Adrenal gland (tissue), 12 donors: Measurements from ENCODE around the gene STK32A. TPM values are rescaled to one million over a fixed set of nuclear protein-coding genes. Genes with fewer than 3 reads are reported as not detected.
"Not testable (repeated sequence)": the region's sequence is repeated elsewhere in the genome, so short reads cannot be mapped to it uniquely, and the experiment has no call there.

ENCODE experiments used
- DNase-seq, 7 donors: peaks; one replicate each; pipeline ENCODE4 v3.0.0-alpha.2; 2019 to 2020
- H3K27ac ChIP-seq, 5 donors: fragments of 200-600 bp; sonication (generic) in 4 of 5; 1 replicate in 3 of 5; 2 replicates in 2 of 5; pipeline versions ENCODE4 v1.5.1 to v1.8.0; 2016 to 2020; ENCODE audit warnings: mild to moderate bottlenecking in 1 of 5
- H3K27me3 ChIP-seq: fragments of 200-600 bp; 2 replicates; pipeline ENCODE4 v1.8.0; 2021
- H3K36me3 ChIP-seq, 2 donors: fragments of 200-600 bp; replicated peaks in 1 of 2; 1 replicate in 1 of 2; 2 replicates in 1 of 2; pipeline versions ENCODE4 v1.5.1 to v1.8.0; 2018 to 2022
- H3K4me1 ChIP-seq, 2 donors: fragments of 200-600 bp; replicated peaks in 1 of 2; 1 replicate in 1 of 2; 2 replicates in 1 of 2; pipeline versions ENCODE4 v1.5.1 to v1.8.0; 2018 to 2021
- H3K4me3 ChIP-seq, 4 donors: fragments of 200-600 bp; sonication (generic) in 3 of 4; one replicate each; pipeline ENCODE4 v1.5.1; 2016 to 2018
- H3K9me3 ChIP-seq, 3 donors: fragments of 200-600 bp; sonication (generic) in 1 of 3; replicated peaks in 1 of 3; 1 replicate in 2 of 3; 2 replicates in 1 of 3; pipeline versions ENCODE4 v1.5.1 to v1.8.0; 2016 to 2021
- POLR2A ChIP-seq, 2 donors: fragments of 450-650 bp; IDR thresholded peaks; one replicate each; pipeline ENCODE4 v1.6.1; 2017; ENCODE audit warnings: antibody characterized with exemption in 2 of 2, mild to moderate bottlenecking in 2 of 2, moderate library complexity in 1 of 2
- WGBS, 4 donors: extraction: QIAGEN DNeasy Blood & Tissue Kit in 2 of 4; methylation state at CpG; one replicate each; pipeline versions ENCODE4 v1.1.5 to v1.1.7; 2013 to 2017; 5-methylcytosine and 5-hydroxymethylcytosine counted together
- intact Hi-C, 2 donors: fragments of 100-400 bp; cut with DNase I; formaldehyde crosslinking; loops; one replicate each; pipeline versions ENCODE4 v1.14.1 to v1.15.0; 2022 to 2023
- polyA plus RNA-seq, 3 donors: library from polyadenylated mRNA; stranded (reverse); fragments of 200-250 nt in 2 of 3; fragments of 350-450 nt in 1 of 3; fragmentation: Illumina TruSeq in 1 of 3; extraction: RNeasy Lipid Tissue Mini Kit (QIAGEN cat#74804) in 1 of 3; gene quantifications; one replicate each; pipeline ENCODE4 v1.2.3, GENCODE V29; 2013 to 2014
- total RNA-seq, 9 donors: library from RNA; depleted of rRNA in 4 of 9; stranded (reverse); fragments of >200 nt in 4 of 9; fragments of 120-200 nt in 1 of 9; fragmentation: NEBNext Ultra II Directional in 1 of 9; extraction: Animal tissue kit (Norgen Biotek cat#: 25700) in 1 of 9; gene quantifications; one replicate each; pipeline versions ENCODE4 v1.1.0 to v1.2.4, GENCODE V29; 2013 to 2023
- TF ChIP-seq, protein P1 (sequence below), 6 experiments: fragments of 450-650 bp in 4 of 6; fragments of 200-600 bp in 2 of 6; sonication (generic) in 1 of 6; IDR thresholded peaks; 1 replicate in 5 of 6; 2 replicates in 1 of 6; pipeline versions ENCODE4 v1.5.1 to v1.8.0; 2016 to 2021; ENCODE audit warnings: antibody characterized with exemption in 6 of 6, mild to moderate bottlenecking in 2 of 6, moderate library complexity in 1 of 6
- donor health status: healthy with polysubstance abuse.
- donor health status: Bipolar disorder and iron deficiency.
- donor health status: DM: yes; HTN: yes; CAD: no.
- donor health status: DM: no; HTN: no; CAD: no.
- donor health status: DM: no; HTN: no; CAD: no.
- donor health status: DM: yes; HTN: yes; CAD: no.

The STK32A gene
- total and polyA plus RNA-seq, 12 donors = 1.8 to 46.0 (median 18.0) TPM

DNA sequence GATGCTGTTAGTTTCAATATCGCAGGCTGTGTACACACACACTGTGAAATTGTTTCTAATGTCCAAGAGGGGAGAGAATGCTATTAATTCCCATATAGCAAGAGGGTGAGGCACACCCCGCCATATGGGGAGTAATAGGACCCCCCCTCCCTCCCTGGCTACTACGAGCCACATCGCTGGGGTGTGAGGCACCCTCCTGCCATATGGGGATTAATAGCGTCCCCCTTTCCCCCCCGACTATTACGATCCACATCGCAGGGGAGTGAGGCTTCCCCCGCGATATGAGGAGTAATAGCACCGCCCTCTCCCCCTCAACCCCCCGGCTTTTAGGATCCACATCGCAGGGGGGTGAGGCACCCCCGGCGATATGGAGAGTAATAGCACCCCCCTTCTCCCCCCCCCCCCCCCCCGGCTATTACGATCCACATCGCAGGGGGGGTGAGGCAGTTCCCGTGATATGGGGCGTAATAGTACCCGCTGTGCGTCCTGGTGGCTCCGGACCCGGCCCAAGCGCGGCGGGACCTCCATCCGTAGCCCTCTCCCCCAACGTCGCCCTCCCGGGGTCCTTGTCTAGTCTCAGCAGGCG is 494 bp upstream of the STK32A start:
- no peaks in the 10 kb centered on the region for H3K9me3 ChIP-seq
- peak overlapping the region in 3 of 4 donors; percentile 37 to 63 (median 40) for H3K4me3 ChIP-seq
- intact Hi-C loops = loop anchor here in 1 of 2 donors (5.0 kb wide), 1 partner anchor 138 kb away; no protein-coding TSS in a partner anchor
- 0 to 3% (median 2%) methylated on average over 2 to 32 of the region's 32 CpGs for WGBS, 4 donors
- no peaks in the 10 kb centered on the region for H3K27me3 ChIP-seq
- H3K36me3 ChIP-seq = no peaks in the 10 kb centered on the region
- DNase-seq = peak in 4 of 7 donors; percentile 26 to 56 (median 35)
- H3K27ac ChIP-seq = peak overlapping the region in 4 of 5 donors; percentile 36 to 84 (median 76)
- peaks cover 0 to 8% of the 10 kb centered on the region in 2 donors for H3K4me1 ChIP-seq
- TF ChIP-seq POLR2A (IDR thresholded peaks at IDR 0.05) = no peak
- TF ChIP-seq, protein P1, sequence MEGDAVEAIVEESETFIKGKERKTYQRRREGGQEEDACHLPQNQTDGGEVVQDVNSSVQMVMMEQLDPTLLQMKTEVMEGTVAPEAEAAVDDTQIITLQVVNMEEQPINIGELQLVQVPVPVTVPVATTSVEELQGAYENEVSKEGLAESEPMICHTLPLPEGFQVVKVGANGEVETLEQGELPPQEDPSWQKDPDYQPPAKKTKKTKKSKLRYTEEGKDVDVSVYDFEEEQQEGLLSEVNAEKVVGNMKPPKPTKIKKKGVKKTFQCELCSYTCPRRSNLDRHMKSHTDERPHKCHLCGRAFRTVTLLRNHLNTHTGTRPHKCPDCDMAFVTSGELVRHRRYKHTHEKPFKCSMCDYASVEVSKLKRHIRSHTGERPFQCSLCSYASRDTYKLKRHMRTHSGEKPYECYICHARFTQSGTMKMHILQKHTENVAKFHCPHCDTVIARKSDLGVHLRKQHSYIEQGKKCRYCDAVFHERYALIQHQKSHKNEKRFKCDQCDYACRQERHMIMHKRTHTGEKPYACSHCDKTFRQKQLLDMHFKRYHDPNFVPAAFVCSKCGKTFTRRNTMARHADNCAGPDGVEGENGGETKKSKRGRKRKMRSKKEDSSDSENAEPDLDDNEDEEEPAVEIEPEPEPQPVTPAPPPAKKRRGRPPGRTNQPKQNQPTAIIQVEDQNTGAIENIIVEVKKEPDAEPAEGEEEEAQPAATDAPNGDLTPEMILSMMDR (IDR thresholded peaks at IDR 0.05) = no peak

DNA sequence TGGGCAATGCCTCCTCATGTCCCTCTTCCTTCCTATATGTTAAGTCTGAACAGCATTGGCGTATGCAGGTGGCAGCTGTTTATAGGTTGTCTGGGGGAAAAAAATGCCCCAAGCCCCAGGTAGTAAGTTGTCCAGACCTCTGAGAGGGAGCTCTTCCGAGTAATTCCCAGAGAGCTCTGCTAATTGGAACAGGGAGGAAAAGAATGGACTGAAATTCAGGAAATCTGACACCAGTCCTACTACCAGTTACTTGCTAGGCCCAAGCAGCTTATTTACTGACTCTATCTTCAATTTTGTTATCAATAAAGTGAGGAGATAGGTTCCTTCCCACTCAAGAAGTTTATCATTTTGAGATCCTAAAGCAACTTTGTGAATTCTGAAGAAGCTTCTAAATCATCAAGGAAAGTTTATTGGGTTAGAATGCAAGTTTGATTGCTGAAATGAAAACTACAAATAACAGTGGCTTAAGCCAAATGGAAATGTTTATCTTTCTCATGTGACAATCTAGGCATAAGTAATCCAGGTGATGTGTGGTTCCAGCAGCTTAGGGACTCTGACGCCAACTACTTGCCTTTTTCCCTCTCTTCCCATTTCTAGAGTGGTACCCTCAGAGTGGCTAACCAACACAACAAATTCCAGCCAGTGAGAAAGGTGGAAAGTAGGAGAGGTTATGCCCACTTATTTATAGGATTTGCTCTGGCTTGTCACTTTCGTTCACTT is 5.6 kb downstream of the STK32A start:
- Histone ChIP-seq H3K36me3 (no peaks in the 10 kb centered on the region), H3K27me3 (no peaks in the 10 kb centered on the region), H3K9me3 (peaks cover 0 to 5% (median 0%) of the 10 kb centered on the region in 3 donors), H3K4me3 (no peak overlapping the region), H3K27ac (no peak overlapping the region), H3K4me1 (peaks cover 0 to 4% of the 10 kb centered on the region in 2 donors)
- intact Hi-C loops = no loop called here
- 82 to 89% (median 88%) methylated on average over 4 of the region's 4 CpGs for WGBS, 4 donors
- TF ChIP-seq, protein P1 (IDR thresholded peaks at IDR 0.05) = no peak
- TF ChIP-seq POLR2A (IDR thresholded peaks at IDR 0.05) = no peak
- no peak for DNase-seq

DNA sequence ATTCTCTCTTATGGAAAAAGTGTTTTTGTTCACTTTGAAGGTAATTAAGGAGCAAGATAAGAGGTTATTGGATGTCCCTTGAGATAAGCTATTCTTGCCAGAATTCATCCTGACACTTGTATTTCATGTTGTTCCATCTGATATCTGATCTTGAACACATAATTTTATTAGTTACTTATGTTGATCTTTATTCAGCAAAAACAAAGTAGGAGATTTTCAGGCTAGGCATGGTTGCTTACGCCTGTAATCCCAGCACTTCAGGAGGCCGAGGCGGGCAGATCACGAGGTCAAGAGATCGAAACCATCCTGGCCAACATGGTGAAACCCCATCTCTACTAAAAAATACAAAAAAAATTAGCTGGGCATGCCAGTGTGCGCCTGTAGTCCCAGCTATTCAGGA is 8.4 kb downstream of the STK32A start:
- intact Hi-C loops, H3K27me3 ChIP-seq, H3K36me3 ChIP-seq, H3K4me1 ChIP-seq, H3K4me3 ChIP-seq, DNase-seq, H3K27ac ChIP-seq, H3K9me3 ChIP-seq: not testable (repeated sequence)
- WGBS, 4 donors = 86 to 94% (median 89%) methylated on average over 1 to 6 of the region's 6 CpGs

DNA sequence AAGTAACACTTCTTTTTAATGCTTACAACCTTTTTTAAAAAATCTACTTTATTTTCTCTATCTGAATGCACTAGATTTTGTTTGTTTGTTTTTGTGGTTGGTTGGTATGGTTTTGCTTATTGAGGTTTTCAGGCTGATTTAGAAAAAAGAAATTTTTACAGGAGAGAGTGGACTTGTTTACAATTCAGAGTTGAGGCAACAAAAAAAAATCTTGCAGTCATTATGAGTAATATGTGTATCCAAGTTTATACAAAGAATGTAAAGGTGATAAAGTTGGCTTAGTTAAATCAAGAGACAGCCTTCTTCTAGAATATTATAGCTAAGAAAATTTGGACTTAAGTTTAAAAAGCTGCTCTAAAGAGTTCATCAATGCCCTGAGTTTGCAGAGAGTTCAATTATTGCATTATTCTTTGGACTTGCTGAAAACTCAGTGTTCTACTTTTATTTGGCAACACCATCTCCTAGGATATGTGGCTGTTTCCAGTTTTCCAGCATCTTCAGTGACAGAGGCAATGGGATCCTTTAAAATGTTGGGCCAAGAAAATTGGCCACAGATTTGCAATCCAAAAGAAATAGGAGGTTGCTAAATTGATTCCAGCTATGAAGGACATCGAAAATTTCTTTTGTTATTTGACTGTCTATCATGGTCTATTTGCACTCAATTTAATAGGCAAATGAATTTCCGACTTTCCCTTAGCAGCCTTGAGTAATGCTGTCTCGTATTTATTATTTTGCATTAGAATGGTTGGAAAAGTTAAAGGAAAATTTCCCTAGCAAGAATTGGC is 10.7 kb downstream of the STK32A start:
- no peak for DNase-seq
- H3K4me1 ChIP-seq = no peaks in the 10 kb centered on the region
- H3K36me3 ChIP-seq = no peaks in the 10 kb centered on the region
- 67 to 87% (median 81%) methylated on average over 3 of the region's 3 CpGs for WGBS, 4 donors
- intact Hi-C loops = no loop called here
- no peak overlapping the region for H3K4me3 ChIP-seq
- H3K9me3 ChIP-seq = peaks cover 0 to 5% (median 0%) of the 10 kb centered on the region in 3 donors
- H3K27me3 ChIP-seq = no peaks in the 10 kb centered on the region
- no peak for TF ChIP-seq POLR2A (IDR thresholded peaks at IDR 0.05)
- TF ChIP-seq, protein P1 (IDR thresholded peaks at IDR 0.05) = no peak
- no peak overlapping the region for H3K27ac ChIP-seq
